ENCODE data around the gene TLE3.

Gene TLE3

DNA sequence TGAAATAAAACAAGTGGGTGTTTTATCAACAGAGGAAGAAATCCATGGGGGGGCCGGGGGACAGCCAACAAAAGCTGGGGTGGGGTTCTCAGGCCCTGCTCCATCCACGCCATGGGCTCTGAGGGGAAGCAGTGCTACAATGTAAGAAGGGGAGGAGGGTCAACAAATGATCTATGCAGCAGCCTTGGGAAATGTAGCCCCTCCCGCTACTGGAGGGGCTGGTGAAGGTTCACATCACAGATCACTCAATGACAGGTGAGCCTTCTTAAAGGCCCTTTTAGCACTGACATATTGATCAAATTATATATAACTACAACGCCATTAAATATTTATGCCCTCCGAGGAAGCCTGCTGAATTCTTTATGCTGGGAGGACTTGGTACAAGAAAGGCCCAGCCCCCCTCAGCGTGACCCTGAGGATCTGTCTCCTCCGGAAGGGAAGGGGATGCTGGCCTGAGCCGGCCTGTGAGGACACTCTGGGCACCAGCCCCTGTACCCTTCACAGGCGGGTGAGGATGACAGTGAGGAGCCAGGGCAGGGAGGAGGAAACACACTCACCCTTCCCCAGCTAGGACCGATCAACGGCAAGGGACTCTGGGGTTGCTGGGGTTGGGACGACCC lies 15.3 kb downstream of the TLE3 start:
- DNase-seq = no peak

DNA sequence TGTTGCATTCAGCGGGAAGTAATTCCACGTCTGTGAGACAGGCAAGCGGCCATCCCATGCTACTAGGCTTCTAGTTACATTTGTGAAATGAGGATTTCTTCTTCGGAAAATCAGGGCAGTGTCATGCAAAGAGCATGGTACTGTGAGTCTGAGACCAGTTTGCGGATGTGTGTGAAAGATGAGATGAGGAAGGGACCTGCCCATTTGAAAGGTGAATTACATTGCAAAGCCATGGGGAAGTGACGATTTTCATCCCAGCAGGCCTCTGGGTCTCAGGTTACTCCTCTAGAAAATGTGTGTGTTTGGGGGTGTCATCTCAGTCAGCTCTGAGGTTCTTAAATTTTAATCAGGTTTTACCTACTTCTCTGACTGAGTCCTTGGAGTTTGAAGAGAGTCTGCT lies 16.1 kb downstream of the TLE3 start:
- DNase-seq = no peak

DNA sequence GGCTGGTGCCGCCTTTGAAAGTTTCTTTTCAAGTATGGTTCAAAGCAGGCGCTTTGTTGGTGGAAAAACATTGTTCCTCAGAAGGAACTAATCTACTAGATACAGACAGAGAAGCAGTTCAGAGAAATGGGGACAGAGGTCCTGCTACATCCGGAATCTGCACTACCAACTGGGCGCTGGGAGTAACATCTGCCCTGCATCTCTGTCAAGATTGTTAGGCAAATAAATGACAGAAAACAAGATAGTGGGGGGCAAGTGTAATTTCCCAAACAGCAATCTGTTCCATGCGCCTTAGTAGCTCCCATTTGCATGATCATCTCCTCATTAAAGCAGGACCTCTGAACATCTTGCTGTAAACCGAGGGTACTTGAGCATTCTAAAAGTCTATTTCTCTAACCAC lies 17.4 kb downstream of the TLE3 start:
- no peak for DNase-seq

DNA sequence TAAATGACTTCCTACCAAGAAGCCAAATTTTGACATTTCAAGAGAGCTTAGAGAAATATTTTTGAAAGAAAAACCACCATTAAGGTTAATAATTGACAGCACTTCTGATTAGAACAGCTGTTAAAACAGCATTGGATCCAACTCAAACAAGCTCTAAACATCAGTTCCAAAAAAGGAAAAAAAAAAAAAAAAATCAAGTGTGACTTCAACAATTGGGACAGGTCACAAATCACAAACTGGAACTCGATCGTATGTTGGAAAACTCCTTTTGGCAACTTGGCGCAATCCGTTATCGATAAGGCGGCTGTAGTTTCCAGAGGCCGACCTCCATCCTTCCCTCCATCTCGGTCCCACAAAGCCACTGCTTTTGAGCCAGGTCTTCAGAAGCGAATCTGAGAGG lies 17.8 kb downstream of the TLE3 start:
- no peak for DNase-seq

- DNase-seq = no peak
These were observed 18.9 kb downstream of the TLE3 start for GRCh38 chr15:70078578-70079417.

- no peak for DNase-seq
These were observed 20.2 kb downstream of the TLE3 start for GRCh38 chr15:70077188-70078147.

- DNase-seq = no peak
These were observed 23.3 kb downstream of the TLE3 start for GRCh38 chr15:70074380-70074779.

DNA sequence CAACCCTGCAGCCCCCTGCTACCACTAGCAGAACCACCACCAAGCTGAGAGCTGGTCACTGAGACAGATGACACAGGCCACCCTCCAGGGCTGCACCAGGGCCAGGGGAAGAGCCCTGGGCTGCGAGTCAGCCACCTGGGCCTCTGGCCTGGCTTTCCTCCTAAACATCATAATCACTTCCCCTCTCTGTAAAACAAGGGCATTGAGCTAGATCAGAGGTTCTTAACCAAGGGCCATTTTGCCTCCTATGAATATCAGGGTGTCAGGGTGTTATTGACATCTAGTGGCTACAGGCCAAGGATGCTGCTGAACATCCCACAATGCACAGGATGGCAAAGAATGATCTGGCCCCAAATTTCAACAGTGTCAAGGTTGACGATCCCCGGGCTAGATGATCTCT lies 25.2 kb downstream of the TLE3 start:
- DNase-seq = no peak

GRCh38 chr15:70071799-70072198 lies 25.9 kb downstream of the TLE3 start:
- no peak for DNase-seq

DNA sequence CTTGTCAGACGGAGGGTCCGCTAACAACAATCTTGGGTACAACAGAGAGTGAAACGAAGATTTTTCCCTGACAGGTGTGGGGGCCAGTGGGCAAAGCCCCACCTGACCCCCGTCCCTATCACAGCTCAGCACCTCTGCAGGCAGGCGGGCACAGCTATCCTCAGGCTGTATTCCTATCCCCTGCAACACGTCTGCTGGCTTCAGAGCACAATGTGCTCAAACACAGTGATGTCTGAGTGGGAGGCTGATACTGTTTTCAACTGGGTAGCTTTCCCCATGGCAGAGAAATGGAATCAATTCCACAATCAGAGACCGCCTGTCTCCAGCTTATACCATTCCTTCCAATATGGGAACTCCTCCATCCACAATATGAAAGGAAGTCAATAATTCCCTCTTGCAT lies 28.0 kb downstream of the TLE3 start:
- DNase-seq = no peak

DNA sequence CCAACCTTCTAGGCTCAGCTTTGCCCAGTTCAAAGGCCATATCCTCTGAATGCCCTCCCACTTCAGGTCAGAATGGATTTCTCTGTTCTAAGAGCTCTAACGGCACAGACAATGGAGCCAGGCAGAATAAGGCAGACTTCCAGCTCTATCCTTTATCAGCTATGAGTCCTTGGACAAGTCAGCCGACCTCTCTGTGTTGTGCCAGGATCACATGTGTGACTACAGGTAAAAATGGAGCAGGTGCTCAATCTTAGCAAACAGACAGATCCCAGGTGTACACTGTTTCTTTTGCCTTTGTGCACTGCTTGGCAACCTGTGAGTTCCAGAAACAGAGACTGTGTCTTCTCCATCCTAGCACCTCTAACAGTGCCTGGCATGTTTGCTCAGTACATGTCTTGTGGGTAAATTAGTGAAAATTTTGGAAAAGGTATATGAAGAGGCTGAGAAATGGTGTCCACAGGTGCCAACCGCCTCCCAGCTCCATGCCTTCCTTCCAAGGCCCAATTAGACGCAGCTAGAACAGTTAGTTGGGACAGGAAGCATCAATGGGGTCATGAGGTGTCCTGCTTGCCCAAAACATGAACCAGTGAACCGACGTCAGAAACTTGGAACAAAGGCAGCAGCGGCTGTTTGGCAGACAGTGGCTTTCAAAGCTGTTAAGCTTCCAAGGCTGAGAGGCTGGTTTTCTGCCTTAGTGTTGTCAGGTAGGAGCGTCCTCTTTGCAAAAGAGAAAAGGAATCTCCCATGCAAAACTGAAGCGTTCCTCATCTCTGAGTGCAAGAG lies 28.7 kb downstream of the TLE3 start:
- DNase-seq = no peak

- DNase-seq = no peak
These were observed 30.0 kb downstream of the TLE3 start for GRCh38 chr15:70067681-70068080.

DNA sequence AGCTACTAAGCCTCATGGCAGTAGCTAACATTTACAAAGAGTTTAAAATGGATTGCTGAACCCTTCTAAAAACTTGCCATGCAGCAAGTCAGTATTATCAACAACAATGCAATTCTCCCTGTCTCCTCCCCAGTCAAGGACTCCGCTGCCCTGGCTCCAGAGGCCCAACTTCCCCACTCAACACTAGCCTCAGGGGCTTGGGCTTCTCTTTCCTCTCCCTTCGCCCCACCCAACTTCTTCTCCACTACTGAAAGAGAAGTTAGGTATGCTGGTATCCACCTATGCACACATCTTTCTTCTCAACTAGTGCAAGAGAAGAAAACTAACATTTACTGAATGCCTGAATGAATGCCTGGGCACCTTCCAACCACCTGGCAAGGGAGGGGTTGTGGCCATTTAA lies 30.7 kb downstream of the TLE3 start:
- DNase-seq = no peak

DNA sequence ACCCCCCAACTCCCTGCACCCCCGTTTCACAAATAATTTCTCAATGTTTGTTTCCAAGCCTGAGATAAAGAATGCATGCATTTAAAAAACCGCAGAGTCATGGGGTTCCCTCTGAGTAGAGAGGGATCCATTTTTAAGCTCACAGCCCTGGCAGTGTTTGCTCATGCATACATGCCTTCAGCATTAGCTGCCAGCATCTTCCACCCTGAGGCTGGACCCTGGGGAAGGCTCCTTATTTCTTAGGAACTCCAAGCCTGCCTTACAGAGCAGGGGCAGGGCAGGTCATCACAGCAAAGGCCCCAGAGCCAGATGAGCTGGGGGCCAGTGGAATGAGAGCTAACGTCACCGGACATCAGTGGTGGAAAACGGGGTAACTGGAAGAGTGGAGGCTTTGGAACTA lies 31.3 kb downstream of the TLE3 start:
- DNase-seq = no peak

GRCh38 chr15:70066004-70066403 lies 31.7 kb downstream of the TLE3 start:
- DNase-seq = no peak

DNA sequence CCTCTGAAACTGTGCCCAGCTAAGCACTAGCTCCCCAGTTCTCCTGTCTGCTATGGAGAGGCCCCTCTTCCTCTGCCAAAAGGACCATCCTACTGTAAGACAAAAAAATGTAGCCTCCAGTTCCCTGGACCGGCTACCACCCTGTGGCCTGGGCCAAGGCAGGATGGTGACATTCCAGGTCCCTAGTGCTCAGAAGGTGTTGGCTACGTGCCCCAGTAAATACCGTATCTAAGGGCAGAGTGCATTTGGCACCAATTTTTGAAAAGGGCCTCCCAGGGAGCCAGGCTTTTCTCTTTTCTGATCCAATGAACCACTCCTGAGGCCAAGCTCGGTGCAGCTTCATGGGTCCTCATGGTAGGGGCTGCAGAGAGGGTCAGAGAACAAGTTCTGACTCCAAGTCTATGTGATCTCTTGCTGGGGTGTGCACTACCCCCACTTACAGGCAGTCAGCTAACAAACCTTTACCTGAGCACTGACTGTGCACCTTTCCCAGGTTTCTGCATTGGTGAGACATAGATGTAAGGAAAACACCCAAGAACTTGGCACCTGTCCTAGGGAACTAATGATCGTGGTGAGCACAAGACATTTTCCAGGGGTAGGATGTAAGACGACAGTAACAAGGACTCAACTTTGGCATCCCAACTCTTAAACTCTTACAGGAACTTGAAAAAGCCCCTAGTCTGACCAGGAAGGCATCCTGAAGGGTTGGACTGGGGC lies 32.6 kb downstream of the TLE3 start:
- no peak for DNase-seq

GRCh38 chr15:70064441-70064840 lies 33.3 kb downstream of the TLE3 start:
- DNase-seq = no peak

GRCh38 chr15:70063980-70064379 lies 33.7 kb downstream of the TLE3 start:
- no peak for DNase-seq

DNA sequence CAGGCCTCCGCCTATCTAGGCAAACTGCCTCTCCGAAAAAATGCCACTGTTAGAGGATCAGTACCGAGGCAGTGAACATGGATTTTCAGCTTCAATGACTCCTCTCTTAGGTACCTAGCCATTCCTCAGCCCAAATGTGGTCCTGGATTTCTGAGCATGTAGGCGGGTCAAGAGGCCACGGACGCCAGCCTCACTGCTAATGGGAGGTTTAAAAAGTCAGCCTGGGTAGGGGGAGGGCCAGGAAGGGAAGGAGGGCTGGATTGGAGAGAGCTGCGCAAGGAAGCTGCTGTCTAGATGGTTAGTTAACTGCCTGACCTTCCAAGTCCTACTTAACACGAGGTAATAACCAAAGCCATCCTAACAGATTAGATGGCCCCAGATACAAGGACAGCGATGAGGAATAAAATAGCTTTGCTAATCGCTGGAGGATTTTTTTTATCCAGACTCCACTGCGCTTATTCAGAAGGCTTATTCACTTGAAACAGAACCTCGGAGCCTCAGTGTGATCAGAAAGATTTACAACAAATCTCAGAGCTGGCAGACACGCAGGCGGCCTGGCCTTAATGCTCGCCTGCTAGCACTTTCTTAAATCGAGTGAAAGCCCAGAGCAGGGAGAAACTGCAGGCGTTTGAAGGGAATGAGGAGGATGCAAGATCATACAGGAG lies 34.3 kb downstream of the TLE3 start:
- DNase-seq = no peak

DNA sequence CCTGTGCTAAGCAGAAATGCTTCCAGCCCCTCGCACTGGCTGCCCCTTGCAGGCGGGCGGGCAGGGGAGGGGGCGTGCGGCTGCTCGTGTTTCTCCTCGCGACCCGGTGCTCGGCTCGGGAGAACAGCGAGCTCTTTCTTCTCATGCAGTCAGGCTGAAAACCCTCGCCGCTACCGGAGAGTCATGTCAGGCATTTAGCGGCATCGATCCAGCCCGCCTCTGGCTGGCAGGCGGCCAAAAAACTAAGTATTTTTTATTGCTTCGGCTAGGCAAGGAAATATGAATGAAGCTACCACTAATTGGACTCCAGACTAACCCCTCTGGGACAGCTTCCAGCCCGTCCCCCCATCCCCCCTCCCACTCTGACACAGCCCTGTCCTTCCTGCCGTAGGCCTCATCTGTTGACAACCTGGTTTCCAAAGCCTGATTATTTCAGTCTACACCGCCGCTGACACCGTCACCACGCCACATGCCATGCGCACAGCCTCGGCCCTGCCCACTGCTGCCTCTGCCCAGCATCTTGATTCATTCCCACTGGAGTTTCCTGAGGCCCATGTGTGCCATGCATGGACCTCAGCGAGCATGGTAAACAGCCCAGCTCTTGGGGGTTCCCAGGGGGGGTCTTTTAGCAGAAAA lies 35.3 kb downstream of the TLE3 start:
- no peak for DNase-seq

- no peak for DNase-seq
These were observed 35.9 kb downstream of the TLE3 start for GRCh38 chr15:70061696-70062270.

Measured in stimulated activated naive CD4-positive, alpha-beta T cell treated with Interleukin-2 at 50 U/mL for 16 hours (primary cell).